ENCODE results near the gene AGAP1. TPM values are rescaled to one million over a fixed set of nuclear protein-coding genes. Genes with fewer than 3 reads are reported as not detected.
A peak's percentile ranks its signal among the peaks of the same experiment; 100 is the strongest.

Gene AGAP1
- total and polyA plus RNA-seq, 8 donors, result 5.0 to 27.6 (median 17.4) TPM

DNA sequence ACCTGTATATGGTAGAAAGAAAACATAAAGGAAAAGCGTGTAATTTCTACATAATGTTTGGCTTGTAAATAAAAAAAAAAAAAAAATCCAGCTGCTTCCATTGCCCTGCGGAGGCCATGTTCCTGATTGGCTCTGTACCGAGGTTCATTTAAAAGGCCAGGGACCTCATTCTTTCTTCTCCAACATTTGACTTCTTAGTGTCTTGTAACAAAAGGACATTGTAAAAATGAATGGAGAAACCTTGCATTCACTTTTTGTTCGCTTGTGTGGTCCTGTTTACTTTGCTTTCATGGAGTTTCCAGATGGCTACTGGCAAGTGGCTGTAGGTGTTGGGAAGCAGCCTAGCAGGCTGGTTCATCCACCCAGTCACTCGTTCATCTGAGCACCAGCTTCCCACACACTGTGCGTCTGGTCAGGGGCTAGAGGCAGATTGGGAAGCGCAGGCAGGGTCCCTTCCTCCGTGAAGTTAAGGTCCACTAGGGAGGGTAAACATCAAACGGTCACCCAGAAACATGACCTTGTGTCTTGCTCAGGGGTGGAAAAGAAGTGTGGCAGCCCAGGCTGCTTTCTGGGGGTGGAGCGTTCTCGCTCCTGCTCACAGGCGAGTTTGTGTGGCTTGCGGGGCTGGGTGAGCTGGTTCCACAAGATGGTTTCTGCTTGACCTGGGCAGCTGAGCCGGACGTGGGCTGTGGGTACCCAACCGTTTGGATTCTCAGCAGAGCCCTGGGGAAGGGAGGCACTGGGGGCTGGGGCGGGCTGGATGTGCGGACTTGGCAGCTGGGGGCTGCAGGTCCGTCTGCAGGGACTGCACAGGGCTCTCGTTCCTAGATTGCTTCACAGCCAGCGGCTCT, 260.7 kb downstream of the AGAP1 start:
- DNase-seq, result no peak
- H3K9me3 ChIP-seq, result no peaks in the 10 kb centered on the region
- no peak overlapping the region for H3K4me3 ChIP-seq
- TF ChIP-seq, protein P1, sequence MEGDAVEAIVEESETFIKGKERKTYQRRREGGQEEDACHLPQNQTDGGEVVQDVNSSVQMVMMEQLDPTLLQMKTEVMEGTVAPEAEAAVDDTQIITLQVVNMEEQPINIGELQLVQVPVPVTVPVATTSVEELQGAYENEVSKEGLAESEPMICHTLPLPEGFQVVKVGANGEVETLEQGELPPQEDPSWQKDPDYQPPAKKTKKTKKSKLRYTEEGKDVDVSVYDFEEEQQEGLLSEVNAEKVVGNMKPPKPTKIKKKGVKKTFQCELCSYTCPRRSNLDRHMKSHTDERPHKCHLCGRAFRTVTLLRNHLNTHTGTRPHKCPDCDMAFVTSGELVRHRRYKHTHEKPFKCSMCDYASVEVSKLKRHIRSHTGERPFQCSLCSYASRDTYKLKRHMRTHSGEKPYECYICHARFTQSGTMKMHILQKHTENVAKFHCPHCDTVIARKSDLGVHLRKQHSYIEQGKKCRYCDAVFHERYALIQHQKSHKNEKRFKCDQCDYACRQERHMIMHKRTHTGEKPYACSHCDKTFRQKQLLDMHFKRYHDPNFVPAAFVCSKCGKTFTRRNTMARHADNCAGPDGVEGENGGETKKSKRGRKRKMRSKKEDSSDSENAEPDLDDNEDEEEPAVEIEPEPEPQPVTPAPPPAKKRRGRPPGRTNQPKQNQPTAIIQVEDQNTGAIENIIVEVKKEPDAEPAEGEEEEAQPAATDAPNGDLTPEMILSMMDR (IDR thresholded peaks at IDR 0.05), result no peak
- H3K36me3 ChIP-seq, result no peaks in the 10 kb centered on the region
- no peaks in the 10 kb centered on the region for H3K27me3 ChIP-seq
- 85 to 88% methylated on average over 21 of the region's 21 CpGs for WGBS, 2 donors
- no peak overlapping the region for H3K27ac ChIP-seq
- intact Hi-C loops (cut with DNase I), result no loop called here
- H3K4me1 ChIP-seq, result no peaks in the 10 kb centered on the region
- FAIRE-seq, result no peak
- no peak for ATAC-seq

DNA sequence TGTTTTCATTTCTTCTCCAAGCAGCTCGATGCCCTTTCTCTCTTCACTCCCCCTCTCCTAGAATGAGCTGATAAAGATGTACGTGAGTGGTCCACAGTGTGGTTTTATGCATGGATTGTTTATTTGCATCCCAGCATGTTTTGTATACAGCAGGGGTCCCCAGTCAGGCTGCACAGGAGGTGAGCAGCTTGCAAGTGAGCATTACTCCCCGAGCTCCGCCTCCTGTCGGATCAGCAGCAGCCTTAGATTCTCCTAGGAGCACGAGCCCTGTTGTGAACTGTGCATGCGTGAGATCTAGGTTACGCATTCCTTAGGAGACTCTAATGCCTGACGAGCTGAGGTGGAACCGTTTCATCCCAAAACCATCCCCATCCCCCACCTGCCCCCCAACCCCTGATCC, 262.6 kb downstream of the AGAP1 start:
- intact Hi-C loops (cut with DNase I), result no loop called here
- Histone ChIP-seq H3K4me1 (no peaks in the 10 kb centered on the region), H3K27ac (no peak overlapping the region), H3K4me3 (no peak overlapping the region), H3K9me3 (no peaks in the 10 kb centered on the region), H3K27me3 (no peaks in the 10 kb centered on the region), H3K36me3 (no peaks in the 10 kb centered on the region)
- WGBS, 2 donors, result 89 to 90% methylated on average over 10 of the region's 10 CpGs
- TF ChIP-seq, protein P1 (IDR thresholded peaks at IDR 0.05), result no peak
- no peak for DNase-seq
- ATAC-seq, result no peak
- no peak for FAIRE-seq

DNA sequence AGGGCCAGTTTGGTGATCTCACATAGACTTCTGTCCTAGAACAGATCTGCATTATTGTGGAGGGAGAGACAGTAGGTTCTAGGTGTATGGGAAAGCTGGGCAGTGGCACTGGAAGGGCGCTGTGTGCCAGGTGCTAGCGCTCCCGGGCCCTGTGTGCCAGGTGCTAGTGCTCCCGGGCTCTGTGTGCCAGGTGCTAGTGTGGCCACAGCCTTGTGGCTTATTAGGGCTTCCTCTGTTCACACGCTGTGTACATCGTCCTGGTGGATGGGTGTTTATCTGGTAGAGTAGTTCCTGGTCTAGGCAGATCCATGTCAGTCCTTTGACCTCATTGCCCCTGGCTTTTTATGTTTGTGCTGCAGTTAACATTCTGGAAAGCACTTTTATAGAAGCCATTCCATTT, 263.4 kb downstream of the AGAP1 start:
- intact Hi-C loops (cut with DNase I), result no loop called here
- no peak overlapping the region for H3K27ac ChIP-seq
- FAIRE-seq, result no peak
- H3K27me3 ChIP-seq, result no peaks in the 10 kb centered on the region
- no peaks in the 10 kb centered on the region for H3K36me3 ChIP-seq
- no peak overlapping the region for H3K4me3 ChIP-seq
- WGBS, 2 donors, result 44 to 45% methylated on average over 6 of the region's 6 CpGs
- TF ChIP-seq, protein P1 (IDR thresholded peaks at IDR 0.05), result no peak
- peak; percentile 73 to 93 (median 86) for ATAC-seq
- H3K9me3 ChIP-seq, result no peaks in the 10 kb centered on the region
- no peaks in the 10 kb centered on the region for H3K4me1 ChIP-seq
- DNase-seq, result peak in 4 of 6 donors; percentile 39 to 81 (median 54)

DNA sequence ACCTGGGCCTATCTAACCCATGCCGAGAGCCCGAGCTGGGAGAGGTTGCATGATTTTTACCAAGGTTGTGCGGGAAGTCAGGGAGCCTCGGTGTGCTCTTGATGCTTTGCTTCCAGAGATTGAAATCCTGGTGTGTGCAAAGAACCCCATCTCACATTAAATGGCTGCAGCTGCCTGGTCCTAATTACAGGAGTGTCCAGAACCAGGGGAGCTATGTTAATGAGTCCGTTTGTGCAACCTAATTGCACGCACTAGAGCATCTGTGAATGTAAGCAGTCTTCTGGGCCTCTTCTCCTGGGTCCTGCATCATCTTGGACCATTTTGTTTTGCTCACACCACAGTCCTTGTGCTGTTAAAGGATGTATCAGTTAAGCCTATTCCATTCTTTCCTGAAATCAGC, 263.8 kb downstream of the AGAP1 start:
- WGBS, 2 donors, result 82 to 86% methylated on average over 6 of the region's 6 CpGs
- no peak overlapping the region for H3K4me3 ChIP-seq
- no peaks in the 10 kb centered on the region for H3K36me3 ChIP-seq
- TF ChIP-seq, protein P1 (IDR thresholded peaks at IDR 0.05), result no peak
- no peak overlapping the region for H3K27ac ChIP-seq
- intact Hi-C loops (cut with DNase I), result no loop called here
- H3K4me1 ChIP-seq, result no peaks in the 10 kb centered on the region
- DNase-seq, result no peak
- no peaks in the 10 kb centered on the region for H3K9me3 ChIP-seq
- no peak for FAIRE-seq
- no peaks in the 10 kb centered on the region for H3K27me3 ChIP-seq
- ATAC-seq, result peak in 1 of 4 donors; percentile 10
